HPDE6-E6E7 (cell line): ENCODE measurements around the gene HDGFL1.

Source experiments
- DNase-seq: peaks from one replicate; pipeline ENCODE4 v3.0.0; 2011; ENCODE audit warnings: missing footprints; ENCODE audit errors: extremely low spot score

Gene HDGFL1

GRCh38 chr6:22569281-22570184, at the start of gene HDGFL1:
HDGFL1 (plus strand) TSS chr6:22569566; CDS start chr6:22569576, 10 bp downstream.
- DNase-seq = no peak

DNA sequence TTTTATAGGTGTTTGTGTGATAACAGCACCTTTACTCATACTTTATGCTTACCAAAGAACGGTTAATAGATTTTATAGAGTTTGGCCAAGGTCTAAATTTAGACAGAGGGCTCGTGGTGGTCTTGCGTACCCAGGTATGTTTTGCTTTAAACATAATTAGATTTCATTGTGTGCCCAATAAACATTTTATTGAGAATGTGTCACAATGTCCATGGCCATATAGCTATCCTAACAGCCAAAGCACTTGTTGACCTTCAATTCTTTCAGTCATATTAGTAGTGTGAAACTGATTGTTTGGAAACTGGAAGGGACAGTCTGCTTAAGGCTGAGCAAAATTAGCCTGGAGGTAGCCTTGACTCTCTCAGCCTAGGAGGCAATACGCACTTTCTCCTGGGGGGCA, 48.3 kb upstream of the HDGFL1 start:
- DNase-seq = no peak

GRCh38 chr6:22526736-22527135, 42.6 kb upstream of the HDGFL1 start:
- no peak for DNase-seq

DNA sequence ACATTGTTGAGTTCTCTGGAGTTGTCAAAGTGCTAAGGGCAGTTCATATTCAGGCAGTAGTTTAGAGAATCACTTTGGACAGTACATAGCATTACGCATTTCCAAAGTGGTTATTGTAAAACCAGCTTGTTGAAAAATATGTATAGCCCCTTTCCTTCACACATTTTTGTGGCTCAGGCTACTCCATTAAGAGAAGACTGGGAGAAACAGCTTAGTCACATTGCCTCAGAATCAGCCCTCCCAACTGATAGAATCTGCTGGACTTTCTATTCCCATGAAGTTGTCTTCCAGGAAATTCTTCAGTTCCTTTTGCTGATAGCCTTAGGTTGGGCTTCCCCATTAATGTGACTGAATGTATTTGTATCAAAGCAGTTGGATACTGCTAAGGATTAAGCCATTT, 39.5 kb upstream of the HDGFL1 start:
- DNase-seq = no peak

DNA sequence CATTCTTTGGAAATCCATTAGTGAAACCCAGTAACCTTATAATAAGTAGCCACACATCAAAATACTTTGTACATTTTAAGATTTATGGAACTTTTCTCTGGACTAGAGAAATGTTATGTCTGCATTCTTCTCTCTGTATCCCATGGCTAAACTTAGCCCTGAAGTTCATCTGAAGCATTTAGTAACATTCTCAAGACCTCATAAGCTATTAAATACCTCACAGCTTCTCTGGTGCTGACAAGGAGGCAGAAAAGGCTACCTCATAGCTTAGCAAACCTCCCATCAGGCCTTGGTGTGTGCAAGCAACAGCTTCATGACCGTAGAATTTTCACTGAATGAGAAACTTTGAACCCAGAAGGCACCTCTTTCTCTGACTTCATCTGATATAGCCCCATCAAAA, 38.9 kb upstream of the HDGFL1 start:
- no peak for DNase-seq

- DNase-seq = no peak
Observed at GRCh38 chr6:22536122-22536521, 33.2 kb upstream of the HDGFL1 start.

- no peak for DNase-seq
Observed at GRCh38 chr6:22544476-22544875, 24.9 kb upstream of the HDGFL1 start.

DNA sequence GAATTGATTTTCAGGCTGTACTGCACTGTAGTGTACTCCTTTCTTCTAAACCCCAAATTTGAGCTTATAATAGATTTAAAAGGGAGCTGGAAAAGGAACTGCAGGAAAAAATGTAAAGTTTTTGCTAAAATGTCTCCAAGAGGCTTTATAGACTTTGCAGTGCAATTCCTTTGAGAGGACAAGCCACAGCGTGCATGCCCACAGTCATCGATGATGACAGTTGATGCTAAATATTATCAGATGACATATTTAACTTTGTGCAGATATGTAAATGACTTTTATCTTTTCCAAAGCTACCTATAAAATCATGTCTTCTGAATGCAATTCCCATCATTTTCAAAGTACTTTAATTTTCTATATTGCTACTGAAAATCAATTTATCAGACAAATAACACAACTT, 24.3 kb upstream of the HDGFL1 start:
- no peak for DNase-seq

GRCh38 chr6:22546236-22546635, 23.1 kb upstream of the HDGFL1 start:
- DNase-seq = no peak

GRCh38 chr6:22550971-22551670, 18.2 kb upstream of the HDGFL1 start:
- no peak for DNase-seq

GRCh38 chr6:22556266-22556665, 13.1 kb upstream of the HDGFL1 start:
- DNase-seq = no peak

GRCh38 chr6:22557007-22557406, 12.4 kb upstream of the HDGFL1 start:
- no peak for DNase-seq

DNA sequence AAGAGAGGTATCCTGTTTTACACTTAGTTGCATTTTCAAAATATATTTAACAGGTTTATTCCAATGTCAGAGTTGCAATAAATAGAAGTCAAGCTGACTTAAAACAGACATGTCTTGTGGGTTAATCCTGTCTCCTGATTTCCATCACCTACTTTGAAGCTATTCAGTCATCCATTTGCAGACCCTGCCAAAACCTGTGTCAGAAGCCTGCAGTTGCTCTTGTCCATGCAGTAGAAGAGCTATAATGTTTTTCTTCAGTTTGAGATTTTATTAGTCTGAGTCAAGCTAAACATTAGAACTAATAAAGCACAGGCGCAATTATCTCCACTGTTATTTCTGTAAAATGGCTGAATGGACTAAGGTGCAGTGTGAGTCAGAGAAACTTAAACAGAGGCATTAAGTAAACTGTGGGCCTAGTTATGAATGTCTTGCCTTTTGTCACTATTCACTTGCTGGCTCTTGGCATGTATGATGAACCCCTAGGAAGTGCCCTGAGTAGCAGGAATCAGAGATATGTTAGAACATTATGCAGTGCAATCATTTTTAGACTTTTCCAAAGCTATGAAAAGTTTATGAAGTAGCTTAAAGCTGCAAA, 11.0 kb upstream of the HDGFL1 start:
- DNase-seq = no peak

DNA sequence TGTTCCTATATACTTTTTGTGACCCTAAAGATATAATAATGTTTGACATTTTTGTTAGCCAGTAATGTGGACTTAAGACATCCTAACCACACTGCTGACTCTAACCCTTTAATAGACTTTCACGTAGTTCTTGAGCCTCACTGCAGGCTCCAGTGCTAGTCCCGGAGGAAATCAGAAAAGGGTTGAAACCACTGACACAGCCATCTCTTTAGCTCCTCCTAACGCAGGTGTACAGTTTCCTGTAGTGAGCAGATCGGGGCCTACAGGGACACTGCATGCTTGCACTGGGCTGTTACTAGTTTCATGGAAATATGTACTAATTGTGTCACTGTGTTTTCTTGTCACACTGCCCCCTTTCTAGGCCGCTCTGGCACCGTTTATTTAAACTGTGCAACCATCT, 512 bp upstream of the HDGFL1 start:
- DNase-seq = no peak

DNA sequence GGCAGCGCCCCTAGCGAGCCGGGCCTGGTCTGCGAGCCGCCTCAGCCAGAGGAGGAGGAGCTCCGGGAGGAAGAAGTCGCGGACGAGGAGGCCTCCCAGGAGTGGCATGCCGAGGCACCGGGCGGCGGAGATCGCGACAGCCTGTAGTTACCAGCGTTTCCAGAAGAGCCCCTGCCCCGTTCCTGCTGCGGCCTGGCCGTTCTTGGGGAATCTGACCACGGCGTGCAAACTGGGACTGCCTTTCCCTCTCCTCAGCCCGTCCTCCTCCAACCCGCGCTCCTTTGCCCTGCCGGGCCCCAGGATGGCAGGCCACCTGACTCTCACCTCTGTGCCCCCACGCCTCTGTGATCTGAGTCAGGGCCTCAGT, 802 bp downstream of the HDGFL1 start:
- DNase-seq = no peak

- no peak for DNase-seq
Observed at GRCh38 chr6:22575190-22575589, 5.8 kb downstream of the HDGFL1 start.

GRCh38 chr6:22579439-22579838, 10.1 kb downstream of the HDGFL1 start:
- no peak for DNase-seq

DNA sequence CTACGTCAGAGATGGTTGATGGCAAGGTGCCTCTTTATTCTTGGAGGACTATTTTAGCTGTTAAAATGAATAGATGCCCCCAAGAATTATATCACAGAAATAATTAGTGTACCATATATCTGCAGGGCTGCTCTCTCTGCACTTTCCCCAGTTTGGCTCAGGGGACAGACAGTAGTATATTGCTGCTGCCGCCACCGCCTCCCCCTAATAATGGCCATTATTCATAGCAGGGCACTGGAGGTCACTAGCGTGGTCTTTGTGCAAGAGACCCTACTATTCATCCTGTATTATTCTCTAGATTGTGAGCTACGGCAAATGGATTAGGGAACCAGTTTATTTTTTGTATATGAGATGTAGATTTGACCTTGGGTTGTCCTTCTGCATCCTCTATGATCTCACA, 11.0 kb downstream of the HDGFL1 start:
- no peak for DNase-seq

DNA sequence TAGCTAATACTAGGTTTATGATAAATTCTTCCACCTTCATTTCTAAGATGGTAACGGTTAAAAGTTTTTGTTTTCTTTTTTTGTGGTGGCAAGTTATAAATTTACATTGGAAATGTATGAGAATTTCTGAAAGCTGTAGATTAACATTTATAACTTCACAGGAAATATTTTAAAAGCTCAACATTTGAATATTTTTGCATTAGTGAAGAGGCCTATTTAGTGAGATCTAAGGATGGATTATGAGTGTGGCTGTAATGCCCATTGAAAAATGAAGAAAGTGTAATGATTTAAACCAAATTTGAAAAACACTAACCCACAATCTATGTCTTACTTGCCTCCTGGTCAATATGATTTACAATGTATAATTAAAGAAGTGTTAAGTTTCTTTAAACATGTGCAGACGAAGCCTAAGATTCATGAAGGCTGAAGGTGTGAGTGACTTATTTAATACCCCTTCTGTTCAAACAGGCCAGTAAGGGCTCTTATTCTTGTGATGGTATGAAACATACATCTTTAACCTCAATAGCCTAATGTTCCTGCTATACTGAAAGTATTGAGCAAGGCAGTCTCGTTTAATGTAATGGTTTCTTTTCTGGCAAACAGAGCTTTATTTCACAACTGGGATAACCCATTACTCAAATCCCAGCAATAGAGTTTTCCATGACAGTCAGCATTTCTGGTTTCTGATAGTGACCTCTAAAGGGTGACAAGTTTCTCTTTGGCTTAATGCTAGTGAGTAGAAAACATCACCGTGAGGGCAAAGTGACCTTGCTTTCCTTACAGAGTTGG, 13.2 kb downstream of the HDGFL1 start:
- DNase-seq = no peak

- DNase-seq = no peak
Observed at GRCh38 chr6:22583230-22583629, 13.9 kb downstream of the HDGFL1 start.

GRCh38 chr6:22583927-22584326, 14.6 kb downstream of the HDGFL1 start:
- no peak for DNase-seq

GRCh38 chr6:22589118-22589517, 19.8 kb downstream of the HDGFL1 start:
- DNase-seq = no peak
